Measurements from ENCODE around the gene TOB2.
"Not testable (repeated sequence)": the region's sequence is repeated elsewhere in the genome, so short reads cannot be mapped to it uniquely, and the experiment has no call there.

Gene TOB2

DNA sequence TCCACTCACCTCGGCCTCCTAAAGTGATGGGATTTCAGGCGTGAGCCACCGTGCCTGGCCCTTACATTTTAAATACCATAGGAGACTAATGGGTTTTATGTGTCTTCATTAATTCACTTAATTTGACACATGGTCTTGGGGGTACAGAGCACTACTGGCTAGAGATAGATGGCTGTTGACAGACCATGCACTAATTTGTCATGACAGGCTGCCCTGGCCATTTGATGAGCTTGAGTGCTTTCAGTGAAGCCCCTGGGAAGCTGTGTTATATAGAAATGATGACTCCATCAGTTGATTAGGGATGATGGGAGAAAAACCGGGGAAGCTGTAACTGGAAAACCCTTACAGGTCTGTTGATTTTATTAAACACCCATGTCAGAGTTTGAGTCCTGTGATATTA, 15.3 kb upstream of the TOB2 start:
- no peak for DNase-seq

GRCh38 chr22:41460071-41460470, 13.5 kb upstream of the TOB2 start:
- not testable (repeated sequence) for DNase-seq

DNA sequence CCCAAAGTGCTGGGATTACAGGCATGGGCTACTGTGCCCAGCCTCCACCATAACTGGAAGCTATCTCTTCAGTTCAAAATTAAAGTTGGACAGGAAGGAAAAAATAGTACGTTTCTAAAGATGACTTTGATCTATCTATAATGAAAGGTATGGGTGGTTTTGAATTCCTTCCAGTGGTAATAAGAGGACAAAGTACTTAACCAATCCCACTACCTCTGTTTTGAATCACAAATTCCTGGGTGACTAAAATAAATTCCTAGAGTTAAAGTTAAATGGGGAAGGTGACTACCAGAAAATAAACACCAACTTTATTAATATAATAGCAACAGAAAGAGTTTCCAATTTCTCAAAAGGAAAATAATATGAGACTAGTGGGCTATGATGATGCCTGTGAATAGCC, 12.8 kb upstream of the TOB2 start:
- no peak for DNase-seq

GRCh38 chr22:41458161-41458728, 11.6 kb upstream of the TOB2 start:
- no peak for DNase-seq

GRCh38 chr22:41448189-41448808, 1.7 kb upstream of the TOB2 start:
- peak; percentile 98 for DNase-seq

- DNase-seq, result peak; percentile 63
These were observed 1.0 kb upstream of the TOB2 start for GRCh38 chr22:41447435-41448188.

GRCh38 chr22:41446057-41446501, 522 bp downstream of the TOB2 start:
- DNase-seq, result peak; percentile 14

DNA sequence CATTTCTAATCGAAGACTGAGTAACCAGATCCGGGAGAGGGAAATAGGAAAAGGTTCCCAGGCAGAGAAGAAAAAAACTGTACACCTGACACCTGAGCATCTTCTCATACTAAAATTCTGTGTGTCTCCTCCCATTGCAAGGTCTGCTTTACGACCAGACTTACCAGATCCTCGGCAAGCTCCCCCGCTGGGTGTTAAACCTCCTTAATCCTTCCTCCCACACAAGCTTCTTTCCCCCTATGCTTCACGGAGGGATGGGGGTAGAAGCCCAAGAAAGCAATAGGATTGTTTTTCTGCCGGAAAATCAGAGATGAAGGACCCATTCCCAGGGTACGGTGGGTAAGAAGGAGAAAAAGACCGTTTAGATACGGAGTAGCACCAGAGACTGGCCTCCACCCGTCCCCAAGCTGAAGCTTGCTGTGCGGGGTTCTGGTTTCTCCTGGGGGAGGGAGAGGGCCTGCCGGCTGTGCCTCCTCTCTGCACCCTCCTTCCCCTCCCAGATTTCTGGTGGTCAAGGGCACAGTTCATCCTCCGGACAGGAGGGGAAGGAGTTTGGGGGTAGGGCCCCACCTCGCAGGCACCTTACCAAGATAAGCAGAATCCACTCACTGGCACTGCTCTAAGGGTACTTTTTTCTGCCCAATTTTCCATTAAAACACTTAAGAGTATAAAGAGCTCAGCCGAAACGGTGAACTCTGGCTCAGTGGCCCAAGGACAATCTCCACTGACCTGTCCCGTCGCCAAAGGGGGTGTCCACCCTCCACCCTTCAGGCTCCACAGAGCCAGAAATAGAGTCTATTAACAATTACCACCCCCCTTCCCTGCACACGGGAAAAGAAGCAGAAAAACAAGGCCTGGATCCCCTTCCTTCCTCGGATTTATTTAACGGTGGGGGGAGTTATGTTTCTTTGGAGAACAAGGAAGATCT, 1.2 kb downstream of the TOB2 start:
- DNase-seq, result peak; percentile 37

- DNase-seq, result peak; percentile 96
These were observed 2.1 kb downstream of the TOB2 start for GRCh38 chr22:41444360-41445128.

DNA sequence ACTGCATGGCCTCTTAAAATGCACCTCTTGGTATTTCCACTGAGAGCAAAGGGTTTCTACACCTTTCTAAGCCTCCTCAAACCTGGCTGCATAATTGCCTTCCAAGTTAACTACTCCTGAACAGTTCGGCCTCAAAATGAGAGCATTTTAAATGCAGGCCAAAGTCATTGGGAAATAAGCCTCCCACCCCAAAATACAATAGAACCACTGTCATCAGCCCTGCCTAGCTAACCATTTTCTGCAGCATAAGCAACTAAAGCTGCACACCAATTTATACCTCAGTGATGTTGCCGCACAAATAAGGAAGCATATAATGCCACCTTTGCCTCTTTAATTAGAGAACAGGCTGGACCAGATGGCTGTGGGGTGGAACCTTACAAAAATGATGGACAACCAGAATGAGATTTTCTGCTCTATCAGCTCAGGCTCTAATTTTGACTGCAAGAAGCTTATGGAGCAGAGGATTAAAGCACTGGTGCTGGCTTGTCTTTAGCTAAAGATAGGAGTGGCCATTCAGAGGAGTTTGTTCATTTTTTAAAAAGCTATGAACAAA, 4.3 kb downstream of the TOB2 start:
- no peak for DNase-seq

DNA sequence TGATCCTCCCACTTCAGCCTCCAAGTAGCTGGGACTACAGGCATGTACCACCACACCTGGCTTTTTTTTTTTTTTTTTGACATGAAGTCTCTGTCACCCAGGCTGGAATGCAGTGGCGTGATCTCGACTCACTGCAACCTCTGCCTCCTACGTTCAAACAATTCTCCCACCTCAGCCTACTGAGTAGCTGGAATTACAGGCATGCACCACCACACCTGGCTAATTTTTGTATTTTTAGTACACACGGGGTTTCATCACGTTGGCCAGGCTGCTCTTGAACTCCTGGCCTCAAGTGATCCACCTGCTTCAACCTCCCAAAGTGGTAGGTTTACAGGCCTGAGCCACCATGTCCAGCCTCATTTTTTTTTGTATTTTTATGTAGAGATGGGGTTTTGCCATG, 6.1 kb downstream of the TOB2 start:
- not testable (repeated sequence) for DNase-seq

DNA sequence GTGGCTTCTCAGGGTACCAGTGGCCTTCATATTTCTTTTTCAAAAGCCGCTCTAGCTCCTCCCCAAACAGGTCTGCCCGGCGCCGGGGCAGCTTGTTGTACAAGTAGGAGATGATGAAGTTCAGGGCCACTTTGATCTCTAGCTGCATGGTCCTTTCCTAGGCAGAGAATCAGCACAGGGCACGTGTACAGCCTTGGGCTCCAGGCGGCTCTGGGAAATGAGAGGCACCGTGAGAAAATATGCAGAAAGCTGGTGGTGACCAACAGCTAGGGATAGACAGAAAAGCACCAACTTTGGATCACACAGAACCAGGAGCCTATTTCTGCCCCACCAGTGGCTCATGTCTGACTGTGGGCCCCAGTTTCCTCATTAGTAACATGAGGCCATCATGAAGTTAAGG, 9.4 kb downstream of the TOB2 start:
- DNase-seq, result no peak

DNA sequence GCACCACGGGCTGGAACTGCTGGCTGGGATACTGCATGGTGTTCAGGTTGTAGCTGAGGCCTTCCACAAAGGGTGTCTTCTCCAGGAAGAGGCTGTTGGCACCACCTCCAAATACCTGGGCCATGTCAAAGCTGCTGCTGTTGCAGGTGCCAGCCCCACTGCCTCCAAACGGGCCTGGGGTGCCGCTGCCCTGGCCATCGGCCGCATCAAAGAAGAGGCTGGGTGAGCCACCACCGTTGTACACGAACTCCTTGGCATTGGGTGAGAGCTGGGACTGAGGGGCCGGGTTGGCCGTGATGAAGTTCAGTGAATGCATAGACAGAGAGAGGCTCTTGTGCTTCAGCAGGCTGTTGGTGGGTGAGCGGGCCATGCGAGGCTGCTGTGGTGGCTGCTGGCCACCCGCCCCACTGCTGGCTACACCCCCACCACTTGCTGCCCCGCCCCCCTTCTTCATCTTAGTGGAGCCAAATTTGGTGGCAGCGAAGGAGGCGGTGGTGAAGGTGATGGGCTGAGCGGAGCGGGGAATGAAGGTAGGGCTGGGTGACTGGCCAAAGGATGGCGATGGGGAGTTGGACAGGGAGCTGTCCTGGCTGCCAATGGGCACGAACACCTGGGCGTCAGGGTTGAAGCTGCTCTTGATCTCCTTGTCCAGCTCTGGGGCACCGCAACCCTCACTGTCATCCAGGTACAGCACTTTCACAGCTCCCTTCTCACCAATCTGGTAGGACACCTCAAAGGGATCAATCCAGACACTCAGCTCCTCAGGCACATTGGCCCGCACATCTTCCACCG, 10.1 kb downstream of the TOB2 start:
- no peak for DNase-seq

- no peak for DNase-seq
These were observed 11.0 kb downstream of the TOB2 start for GRCh38 chr22:41435560-41435959.

DNA sequence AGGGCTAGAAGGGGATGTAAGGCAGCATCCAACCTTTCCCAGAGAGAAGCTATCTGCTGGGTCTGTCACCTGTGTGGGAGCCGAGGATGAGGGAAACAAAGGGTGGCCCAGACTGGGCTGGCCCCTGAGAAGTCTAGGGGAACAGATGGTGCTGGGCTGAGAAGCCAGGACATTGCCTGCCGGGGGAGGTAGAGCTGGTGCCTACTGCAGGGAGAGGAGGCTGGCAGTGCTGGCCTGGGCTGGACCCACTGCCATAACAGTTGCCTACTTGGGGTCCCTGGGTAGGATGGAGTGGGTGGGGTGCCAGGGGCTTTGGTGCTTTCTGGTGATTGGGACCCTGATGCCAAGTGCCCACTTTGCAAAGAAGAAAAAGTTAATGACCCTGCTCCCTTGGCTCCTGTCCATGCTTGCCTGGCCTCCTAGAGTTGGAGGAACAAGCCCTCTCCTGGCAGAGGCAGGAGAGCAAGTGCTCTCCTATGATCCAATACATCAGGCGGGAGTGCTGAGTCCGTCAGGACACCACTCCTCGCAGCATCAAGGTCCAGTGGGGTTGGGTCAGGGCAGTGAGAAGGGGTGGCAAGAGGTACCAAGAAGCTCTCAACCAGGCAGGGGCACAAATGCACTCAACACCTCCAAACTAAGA, 12.1 kb downstream of the TOB2 start:
- not testable (repeated sequence) for DNase-seq

- DNase-seq, result not testable (repeated sequence)
These were observed 13.1 kb downstream of the TOB2 start for GRCh38 chr22:41433480-41433879.

GRCh38 chr22:41431656-41432055, 14.9 kb downstream of the TOB2 start:
- no peak for DNase-seq

GRCh38 chr22:41429951-41430332, 16.7 kb downstream of the TOB2 start:
- no peak for DNase-seq

GRCh38 chr22:41429232-41429950, 17.2 kb downstream of the TOB2 start:
- DNase-seq, result no peak

All from NCI-H1105 treated with DMSO at 0.1 percent for 48 hours (cell line).